ENCODE data around the gene COX6A1. TPM values are rescaled to one million over a fixed set of nuclear protein-coding genes. Genes with fewer than 3 reads are reported as not detected.

The COX6A1 gene
- total and polyA plus RNA-seq, 2 experiments from 2014 or later: 422 to 1,484 TPM

DNA sequence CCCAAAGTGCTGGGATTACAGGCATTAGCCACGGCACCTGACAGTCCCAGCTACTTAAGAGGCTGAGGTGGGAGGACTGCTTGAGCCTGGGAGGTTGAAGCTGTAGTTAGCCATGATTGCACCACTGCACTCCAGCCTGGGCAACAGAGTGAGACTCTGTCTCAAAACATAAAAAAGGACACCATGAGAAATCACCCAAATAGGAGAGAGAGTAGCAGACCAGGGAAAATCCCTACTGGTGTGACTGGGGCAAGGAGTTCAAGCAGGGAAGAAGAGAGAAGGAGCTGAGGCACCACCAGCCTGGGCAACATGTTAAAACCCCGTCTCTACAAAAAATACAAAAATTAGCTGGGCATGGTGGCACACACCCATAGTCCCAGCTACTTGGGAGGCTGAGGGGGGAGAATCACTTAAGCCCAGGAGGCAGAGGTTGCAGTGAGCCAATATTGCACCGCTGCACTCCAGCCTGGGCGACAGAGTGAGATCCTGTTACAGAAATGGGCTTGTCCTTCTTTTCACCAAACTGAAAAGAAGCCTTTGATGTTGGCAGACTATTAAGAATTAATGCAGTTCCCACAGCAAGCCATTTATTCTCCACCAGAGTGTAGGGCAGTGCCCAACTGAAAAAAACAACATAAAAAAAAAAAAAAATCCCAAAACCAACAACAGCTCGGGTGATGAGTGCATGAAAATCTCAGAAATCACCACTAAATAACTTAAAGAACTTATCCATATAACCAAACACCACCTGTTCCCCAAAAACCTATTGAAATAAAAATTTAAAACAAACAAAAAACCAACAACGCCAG is 36.1 kb downstream of the COX6A1 start:
- peaks cover under 1% of the 10 kb centered on the region for H3K79me2 ChIP-seq (replicated peaks; ENCODE audit: insufficient read depth)
- no peak overlapping the region for H3K4me2 ChIP-seq
- H3K27ac ChIP-seq (ENCODE audit: low read depth): no peak overlapping the region
- H3K36me3 Mint-ChIP-seq (ENCODE audit: low read depth): no peaks in the 10 kb centered on the region
- no peaks in the 10 kb centered on the region for H3K36me3 ChIP-seq (ENCODE audit: insufficient read depth)
- H3K4me3 Mint-ChIP-seq: no peak overlapping the region
- H2AFZ ChIP-seq: no peak overlapping the region
- H3K4me1 ChIP-seq (ENCODE audit: insufficient read depth): 0 out of 2 replicates have a peak, but pooled peaks cover 3% of the 10 kb centered on the region
- H3K9me3 Mint-ChIP-seq: no peaks in the 10 kb centered on the region
- no peak overlapping the region for H3K27ac Mint-ChIP-seq
- ATAC-seq (no peak), DNase-seq (ENCODE audit: low spot score) (no peak)
- TF ChIP-seq JUNB (IDR thresholded peaks at IDR 0.05; ENCODE audit: unreplicated experiment) (no peak), NANOG (IDR thresholded peaks at IDR 0.05; ENCODE audit: borderline replicate concordance) (no peak), EZH2 (IDR thresholded peaks at IDR 0.05; ENCODE audit: low read depth, unreplicated experiment) (no peak), ZNF462 (CRISPR knock-in tag; IDR thresholded peaks at IDR 0.05) (no peak), CTCF (conservative IDR thresholded peaks at IDR 0.05; ENCODE audit: low read depth in 2 of 2) (no peak)
- peaks cover 15% of the 10 kb centered on the region for H3K4me1 Mint-ChIP-seq
- H4K20me1 ChIP-seq (replicated peaks; ENCODE audit: insufficient read depth): 0 out of 2 replicates have a peak, but pooled peaks cover 4% of the 10 kb centered on the region
- no peaks in the 10 kb centered on the region for H3K27me3 ChIP-seq (ENCODE audit: insufficient read depth)
- no peak overlapping the region for H3K4me3 ChIP-seq
- peaks cover 6% of the 10 kb centered on the region for H3K27me3 Mint-ChIP-seq (ENCODE audit: insufficient read depth, low read depth, poor library complexity)
- H3K9me2 ChIP-seq (ENCODE audit: insufficient read depth): no peaks in the 10 kb centered on the region
- 0 out of 2 replicates have a peak, but pooled peaks cover 5% of the 10 kb centered on the region for H3F3A ChIP-seq (replicated peaks; ENCODE audit: low read depth)
